Measurements from ENCODE around the gene LRP1-AS.
"Not testable (repeated sequence)": the region's sequence is repeated elsewhere in the genome, so short reads cannot be mapped to it uniquely, and the experiment has no call there.

Gene LRP1-AS

DNA sequence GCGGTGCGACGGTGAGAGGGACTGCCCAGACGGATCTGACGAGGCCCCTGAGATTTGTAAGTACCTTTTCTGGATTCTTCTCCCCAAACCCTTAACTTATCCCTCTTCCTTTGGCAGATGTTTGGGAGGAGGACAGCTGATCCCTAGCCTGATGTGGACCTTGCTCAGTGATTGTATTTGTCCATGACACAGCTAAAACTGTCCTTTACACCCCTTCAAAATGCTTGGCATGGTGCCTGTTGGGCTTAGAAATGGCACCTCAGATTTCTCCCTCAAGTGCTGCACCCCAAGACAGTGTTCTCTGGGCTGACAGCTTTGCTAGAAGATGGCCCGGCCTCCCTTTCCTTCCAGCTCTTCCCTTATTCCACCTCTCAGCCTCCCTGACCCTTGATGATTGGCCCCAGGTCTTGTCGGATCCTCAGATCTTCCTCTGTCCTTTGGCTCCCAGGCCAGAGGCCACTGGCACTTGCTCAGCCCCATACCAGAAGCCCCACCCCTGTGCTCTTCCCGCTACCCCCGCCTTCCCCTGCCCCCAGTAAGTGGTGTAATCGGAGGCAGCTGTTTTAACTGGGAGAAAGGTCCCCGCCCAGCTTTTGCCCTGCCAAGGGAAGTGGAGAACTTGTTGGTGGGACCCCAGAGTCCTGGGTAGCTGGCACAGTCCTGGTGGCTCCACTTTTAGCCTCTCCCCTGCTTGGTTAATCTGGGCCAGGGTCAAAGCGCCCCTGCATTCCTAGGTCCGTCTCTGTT is 8.7 kb downstream of the LRP1-AS start:
- no peak for DNase-seq

DNA sequence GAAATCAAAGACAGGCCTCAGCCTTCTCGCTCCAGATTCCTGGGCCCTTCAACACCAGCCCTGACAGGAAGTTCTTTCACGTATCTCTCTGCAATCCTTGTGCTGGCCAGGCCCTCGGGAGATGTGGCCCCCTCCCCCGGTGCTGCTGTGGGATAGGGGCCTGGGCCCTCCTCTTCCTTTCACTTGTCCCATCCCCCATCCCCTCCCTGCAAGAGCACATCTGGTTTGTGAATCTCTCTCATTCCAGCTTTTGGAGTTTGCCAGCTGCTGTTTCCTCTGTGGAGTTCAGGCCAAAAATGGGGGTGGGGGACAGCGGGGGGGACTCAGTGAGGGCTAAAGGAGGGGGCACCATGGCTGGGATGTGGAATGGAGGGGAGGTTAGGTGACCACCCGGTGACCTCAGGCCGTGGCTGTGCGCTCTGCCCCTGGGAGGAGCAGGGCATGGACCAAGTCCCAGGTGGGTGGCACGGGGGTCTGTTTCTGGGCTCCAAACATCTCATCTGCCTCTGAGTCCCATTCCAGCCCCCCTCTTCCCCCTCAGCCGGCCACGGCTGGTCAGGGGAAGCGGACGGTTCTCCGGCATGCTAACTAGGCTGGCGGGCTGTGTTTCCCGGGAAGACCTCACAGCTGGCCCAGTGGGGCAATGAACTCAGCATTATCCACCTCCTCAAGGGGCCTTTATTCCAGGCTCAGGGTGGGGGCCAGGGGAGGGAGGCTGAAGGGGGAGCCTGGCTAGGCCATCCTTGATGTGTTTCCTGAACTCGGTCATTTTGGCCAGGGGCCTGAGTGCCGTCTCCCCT is 11.7 kb downstream of the LRP1-AS start:
- DNase-seq, result no peak

DNA sequence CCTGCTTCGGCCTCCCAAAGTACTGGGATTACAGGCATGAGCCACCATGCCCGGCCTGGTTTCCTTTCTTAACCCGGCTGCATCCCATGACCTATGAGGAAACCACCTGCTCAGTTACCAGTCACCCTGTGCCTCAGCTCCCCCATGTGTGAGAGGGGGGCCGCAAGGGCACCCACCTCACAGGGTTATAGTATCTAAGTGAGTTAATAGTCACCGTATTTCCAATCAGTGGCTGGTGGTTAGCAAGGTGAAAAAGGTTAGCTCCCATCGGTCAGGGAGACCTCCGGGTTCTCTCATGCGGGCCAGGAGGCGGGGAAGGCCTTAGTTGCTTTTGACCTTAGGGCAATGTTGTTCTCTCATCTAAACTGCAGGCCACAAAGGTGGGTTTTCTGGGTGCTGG is 12.5 kb downstream of the LRP1-AS start:
- no peak for DNase-seq

DNA sequence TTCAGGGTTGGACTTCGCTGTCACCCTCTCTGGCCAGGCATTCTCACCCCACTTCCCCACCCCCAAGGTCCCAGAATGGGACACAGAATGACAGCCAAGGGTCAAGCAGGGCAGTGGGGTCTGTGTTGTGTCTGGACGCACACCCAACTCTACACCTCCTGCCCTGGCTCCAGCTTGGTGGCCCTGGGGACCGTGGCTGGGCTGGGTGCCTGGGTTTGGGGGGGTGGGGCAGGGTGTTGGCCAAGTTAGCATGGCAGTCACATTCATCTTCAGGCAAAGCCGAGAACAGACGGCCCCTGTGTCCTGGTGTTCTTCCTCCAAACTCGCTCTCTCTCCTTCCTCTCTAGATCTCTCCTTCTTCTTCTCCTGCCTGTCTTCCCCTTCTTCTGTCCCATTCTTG is 13.5 kb downstream of the LRP1-AS start:
- DNase-seq, result no peak

DNA sequence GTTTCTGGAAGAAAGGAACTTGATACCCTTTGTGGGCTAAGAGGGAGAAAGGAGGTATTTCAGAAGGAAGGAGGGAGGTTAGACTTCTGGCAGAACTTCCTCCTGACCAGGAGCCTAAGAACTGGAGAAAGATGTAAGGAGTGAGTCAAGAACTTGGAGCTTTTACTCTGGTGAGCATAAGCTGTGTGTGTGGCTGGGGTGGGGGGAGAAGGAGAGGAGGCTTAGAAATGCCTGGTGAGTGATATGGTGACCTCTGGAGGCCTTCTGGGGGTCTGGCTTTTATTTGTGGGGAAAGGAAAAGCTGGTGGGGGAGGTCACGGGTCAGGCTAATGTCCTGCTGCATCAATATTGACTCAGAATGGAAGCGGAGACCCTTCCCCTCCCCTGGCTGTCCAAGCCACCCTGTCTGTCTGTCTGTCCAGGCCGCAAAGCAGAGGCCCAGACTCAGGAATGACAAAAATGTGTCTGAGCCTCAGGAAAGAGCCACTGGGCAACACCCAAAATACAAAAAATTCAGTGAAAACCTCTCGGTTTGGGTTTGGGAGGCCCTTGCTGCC is 14.3 kb downstream of the LRP1-AS start:
- no peak for DNase-seq

DNA sequence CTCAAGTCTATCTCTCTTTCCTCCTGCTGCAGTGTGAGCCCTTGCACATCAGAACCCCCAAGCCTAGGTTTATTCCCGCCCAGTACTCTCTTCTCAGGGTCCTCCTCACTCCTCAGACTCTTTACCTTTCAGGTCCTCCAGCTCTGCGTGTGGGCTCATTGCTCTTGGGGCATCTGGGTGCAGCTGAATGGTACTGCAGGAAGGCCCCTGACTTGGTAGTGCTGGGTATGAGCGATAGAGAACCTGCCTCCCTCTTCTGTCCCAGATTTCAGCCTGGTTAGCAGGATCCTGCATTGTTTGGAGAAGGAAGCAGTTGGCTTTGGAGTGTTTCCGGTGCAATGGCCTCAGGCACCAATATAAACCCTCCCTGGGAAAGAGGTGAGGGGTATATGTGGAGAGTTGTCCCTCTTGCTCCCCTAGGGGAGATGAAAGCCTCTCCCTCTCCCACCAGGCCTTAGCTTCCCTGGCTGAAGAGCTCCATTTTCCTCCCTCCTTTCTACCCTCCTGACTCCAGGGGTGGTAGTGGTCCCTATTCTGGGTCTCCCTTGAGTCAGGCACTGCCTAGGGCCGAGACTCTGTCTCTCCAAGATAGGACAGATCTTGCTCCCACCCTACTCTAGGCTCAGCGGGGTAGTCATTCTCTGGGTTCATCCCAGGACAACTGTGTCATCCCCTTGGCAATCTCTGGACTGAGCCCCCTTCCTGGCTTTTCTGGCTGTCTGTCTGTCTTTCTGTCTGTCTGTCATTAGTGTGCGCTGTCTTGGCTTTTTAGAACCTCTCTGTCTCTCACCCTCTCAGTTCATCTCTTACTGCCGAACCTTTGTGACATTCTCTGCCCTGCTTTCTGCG is 15.3 kb downstream of the LRP1-AS start:
- DNase-seq, result no peak

DNA sequence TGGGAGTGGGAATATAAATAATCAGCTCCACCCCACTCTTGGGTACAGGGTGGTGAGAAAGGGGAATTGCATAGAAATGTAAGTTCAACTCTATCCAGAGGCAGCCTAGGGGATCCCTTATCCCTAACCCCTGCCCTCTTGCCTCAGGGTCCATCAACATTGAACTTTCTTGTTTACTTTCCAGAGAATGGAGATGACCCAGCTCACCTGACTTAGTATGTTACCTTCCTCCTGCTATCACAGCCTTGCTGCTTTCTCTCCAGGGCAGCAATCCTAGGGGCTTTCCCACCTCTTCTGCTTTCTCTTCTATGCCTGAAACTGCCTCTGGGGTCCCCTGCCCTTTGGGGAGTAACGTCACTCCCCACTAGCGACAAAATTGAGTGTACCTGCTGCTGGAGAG is 16.5 kb downstream of the LRP1-AS start:
- DNase-seq, result no peak

DNA sequence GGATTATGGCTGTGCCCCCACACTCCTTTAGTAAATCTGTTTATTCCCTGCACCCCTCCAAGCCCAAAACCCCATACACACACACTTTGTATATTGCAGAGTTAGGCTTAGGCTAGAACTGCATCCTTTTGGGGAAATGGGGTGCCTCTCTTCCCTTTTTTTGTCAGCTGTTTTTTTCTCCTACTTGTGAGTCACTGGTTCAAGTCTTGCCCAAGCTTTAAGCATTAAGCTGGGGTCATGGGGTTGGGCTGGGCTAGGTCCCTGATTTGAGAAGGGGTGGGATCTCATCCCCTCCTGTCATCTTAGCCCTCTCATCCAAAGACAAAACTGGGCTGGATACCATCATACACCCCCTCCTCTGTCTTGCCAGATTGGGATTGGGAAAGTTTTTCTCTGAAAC is 17.5 kb downstream of the LRP1-AS start:
- no peak for DNase-seq

DNA sequence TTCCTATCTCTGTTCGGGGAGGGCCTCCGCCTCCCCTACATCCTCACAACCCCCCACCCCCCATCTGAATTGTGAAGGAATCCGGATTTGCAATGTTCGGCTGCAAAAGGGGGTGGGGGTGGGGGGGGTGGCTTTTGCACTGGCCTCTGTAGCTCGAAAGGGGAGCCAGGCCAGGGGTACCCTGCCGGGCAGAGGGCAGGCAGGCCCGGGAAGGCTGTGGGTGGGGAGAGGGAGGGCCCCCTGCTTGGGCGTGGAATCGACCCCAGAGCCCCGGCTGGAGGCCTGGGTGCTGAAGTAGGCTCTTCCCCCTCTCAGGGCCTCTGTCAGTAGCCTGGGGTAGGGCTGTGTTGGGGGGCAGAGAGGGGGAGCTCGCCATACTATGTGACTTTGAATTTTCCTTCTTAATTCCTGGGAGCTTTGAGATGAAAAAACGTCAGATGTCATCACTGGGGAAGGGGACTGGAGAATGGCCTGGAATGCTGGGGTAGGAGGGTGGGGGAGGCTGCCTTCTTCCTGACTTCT is 18.0 kb downstream of the LRP1-AS start:
- no peak for DNase-seq

DNA sequence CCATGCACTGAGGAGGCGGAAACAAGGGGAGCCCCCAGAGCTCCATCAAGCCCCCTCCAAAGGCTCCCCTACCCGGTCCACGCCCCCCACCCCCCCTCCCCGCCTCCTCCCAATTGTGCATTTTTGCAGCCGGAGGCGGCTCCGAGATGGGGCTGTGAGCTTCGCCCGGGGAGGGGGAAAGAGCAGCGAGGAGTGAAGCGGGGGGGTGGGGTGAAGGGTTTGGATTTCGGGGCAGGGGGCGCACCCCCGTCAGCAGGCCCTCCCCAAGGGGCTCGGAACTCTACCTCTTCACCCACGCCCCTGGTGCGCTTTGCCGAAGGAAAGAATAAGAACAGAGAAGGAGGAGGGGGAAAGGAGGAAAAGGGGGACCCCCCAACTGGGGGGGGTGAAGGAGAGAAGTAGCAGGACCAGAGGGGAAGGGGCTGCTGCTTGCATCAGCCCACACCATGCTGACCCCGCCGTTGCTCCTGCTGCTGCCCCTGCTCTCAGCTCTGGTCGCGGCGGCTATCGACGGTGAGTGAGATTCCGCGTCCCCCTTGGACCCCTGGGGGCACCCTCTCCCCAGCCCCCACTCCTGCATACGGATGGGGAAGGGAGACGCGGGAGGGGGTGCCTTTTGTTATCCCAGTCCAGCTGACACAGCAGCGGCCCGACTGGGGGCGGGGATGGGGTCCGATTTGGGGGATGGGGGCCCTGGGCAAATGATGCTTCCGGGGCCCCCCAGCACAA is 18.7 kb downstream of the LRP1-AS start:
- DNase-seq, result no peak

DNA sequence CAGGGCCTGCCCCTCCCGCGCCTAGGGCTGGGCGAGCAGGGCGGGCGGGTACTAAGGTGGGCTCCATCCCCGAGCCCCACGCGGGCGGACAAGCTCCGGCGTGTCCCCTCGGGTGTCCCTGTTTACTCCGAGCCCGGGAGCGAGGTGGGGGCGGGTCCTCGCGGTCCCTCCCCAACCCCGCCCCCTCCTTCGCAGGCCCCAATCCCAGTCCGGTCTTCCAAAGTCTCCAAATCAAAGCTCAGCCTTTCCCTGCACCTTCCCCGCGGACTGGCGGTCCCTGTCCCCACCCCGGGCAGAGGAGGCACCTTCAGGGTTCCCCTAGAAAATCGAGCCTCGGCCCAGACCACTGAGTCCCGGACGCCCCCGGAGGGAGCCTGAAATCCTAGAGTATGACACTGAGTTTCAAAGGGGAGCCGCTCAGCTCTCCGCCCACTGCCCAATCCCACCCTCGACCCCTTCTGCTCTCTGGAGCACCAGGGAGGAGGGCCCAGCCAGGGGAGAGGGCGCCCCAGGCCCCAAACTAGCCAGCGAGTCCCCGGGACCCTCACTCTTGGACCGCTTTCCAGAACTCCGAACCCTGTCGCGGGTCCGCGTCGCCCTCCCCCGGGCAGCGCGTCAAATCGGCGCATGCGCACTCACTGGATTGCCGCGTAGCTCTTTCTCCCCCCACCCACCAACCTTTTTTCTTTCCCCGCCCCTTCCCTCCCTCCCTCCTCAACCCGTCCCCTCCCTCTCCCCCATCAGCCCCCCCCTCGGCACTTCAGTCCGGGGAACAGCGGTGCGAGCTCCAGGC is 19.5 kb downstream of the LRP1-AS start, which contains the start of gene LRP1:
LRP1 (plus strand) TSS at position 758 of the 793 bp plus-strand sequence. CDS start 482 bp downstream, outside the sequence.
- DNase-seq, result peak; percentile 50

DNA sequence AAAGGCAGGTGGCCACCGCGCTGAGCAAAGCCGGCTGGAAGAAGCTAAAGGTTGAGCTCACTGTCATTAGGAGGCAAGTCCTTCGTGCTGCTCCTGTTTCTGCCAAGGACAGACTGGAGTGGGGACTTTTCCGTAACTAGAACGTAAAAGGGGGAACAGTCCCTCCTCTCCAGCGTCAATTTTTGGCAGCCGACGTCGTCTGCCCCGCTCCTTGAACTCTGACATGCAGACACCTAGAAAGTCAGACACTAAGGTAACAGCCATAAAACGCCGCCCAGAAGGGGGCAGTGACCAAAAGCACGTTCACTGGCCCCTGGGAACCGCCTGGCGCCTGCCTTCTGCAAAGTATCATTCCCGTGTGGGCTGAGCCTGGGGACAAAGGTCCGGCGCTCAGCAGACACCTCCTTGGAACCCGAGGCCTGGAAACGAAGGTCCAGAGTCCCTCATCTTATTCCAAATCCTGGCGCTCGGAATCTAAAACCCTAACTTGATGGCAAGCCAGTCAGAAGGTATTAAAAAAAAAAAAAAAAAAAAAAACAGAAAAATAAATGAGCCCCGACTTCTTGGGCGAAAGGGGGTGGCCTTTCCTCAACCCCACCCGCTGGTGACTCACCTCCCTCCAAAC is 20.2 kb downstream of the LRP1-AS start:
- DNase-seq, result no peak

DNA sequence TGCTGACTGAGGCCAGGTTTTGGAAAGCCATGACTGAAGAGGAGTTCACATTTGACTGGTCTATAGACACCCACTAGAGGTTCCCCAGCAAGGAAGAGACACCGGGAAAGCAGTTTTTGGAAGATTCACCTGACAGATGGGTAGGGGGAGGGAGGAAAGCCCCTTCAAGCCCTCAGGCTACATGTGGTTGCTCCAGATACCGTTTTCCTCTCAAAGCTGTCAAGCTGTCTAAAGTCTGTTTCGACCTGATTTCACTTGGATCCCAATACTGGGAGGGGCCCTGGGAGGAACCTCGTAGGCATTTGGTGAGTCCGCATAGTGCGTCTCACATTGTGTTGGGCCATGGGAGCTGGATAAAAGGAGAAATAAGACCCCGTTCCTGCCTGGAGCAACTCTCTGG is 20.9 kb downstream of the LRP1-AS start:
- no peak for DNase-seq

DNA sequence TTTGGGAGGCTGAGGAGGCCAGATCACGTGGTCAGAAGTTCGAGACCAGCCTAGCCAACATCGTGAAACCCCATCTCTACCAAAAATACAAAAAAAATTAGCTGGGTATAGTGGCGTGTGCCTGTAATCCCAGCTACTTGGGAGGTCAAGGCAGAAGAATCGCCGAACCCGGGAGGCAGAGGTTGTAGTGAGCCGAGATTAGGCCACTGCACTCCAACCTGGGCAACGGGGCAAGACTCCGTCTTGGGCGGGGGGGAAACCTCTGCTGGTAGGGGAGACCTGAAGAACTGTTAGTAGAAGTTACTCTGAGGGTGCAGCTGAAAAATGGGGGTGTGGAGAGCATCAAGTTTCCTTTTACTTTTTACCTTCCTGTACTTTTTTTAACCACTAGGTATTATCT is 21.4 kb downstream of the LRP1-AS start:
- no peak for DNase-seq

DNA sequence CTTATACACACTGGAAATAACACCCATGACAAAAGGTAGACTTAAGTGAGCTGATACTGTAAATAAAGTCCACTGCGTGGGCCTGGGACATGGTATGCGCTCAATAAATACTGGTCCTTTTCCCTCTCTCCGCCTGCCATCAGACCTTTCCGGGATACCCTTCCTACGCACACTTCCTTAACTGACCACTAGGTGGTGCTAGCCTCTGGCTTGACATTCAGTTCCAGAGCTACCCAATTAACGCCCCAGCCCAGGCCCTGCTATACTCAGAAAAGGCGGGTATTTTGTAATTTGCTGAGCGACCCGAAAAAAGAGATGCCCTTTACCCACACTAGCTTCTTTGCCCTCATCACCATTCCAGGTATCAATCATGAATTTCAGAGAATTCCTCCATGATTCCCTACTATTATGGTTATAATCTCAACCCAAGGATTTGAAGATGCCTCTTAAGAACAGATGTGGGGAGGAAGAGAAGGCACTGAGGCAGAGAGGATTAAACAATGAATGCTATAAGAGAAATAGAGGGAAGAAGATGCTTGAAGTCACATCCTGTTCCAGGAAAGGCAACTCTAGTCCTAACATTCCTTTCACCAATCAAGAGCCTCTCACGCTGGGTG is 23.1 kb downstream of the LRP1-AS start:
- DNase-seq, result peak; percentile 81

DNA sequence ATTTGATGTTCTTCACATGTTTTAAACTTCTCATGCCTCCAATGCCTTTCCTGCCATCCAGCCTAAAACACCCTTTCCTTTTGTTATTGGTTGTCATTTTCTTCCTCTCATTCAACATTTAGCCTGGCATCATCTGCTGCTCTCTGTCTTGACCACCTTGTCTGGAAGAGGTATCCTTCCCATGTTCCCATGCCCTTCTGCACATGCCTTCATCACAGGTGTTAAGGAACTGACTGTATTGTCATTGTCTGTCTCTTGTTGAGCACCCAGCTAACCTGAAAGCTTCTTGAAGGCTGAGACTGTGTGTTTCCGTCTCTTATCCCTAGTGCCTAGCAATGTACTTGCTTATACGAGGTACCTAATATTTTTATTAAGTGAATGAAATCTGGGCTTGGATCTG is 23.6 kb downstream of the LRP1-AS start:
- no peak for DNase-seq

DNA sequence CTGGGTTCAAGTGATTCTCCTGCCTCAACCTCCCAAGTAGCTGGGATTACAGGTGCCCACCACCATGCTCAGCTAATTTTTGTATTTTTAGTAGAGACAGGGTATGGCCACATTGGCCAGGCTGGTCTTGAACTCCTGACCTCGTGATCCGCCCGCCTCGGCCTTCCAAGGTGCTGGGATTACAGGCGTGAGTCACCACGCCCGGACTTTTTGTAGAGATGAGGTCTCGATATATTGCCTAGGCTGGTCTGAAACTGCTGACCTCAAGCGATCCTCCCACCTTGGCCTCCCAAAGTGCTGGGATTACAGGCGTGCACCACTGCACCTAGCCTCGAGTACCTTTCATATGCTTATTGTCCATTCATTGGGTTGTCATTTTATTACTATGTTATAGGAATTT is 26.7 kb downstream of the LRP1-AS start:
- not testable (repeated sequence) for DNase-seq

DNA sequence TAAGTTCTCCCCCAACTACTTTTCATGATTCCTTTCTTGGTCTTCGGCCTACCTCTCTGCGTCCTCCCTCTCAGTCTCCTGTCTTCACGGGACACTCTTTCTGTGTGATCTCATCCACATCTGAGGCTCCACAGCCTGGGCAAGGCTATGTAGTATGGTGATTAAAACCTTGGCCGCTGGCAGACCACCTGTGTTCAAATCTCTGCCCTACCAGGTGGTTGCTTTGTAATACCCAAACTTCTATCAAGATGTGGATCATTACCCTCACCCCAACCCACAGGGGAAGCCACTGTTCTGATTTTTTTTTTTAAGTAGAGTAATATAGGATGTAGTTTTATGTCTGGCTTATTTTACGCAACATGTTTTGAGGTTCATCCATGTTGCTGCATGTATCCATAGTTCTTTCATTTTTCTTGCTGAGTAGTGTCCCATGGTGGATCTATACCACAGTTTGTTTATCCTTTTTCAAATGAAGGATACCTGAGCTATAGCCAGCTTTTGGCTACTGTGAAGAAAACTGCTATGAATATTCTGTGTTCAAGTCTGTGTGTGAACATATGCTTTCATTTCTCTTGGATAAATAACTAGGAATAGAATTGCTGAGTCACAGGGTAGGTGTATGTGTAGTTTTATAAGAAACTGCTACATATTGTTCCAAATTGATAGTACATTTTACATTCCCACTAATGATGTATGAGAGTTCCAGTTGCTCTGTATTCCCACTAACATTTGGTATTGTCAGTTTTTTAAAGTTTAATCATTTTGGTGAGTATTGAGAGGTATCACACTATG is 27.9 kb downstream of the LRP1-AS start:
- DNase-seq, result no peak

DNA sequence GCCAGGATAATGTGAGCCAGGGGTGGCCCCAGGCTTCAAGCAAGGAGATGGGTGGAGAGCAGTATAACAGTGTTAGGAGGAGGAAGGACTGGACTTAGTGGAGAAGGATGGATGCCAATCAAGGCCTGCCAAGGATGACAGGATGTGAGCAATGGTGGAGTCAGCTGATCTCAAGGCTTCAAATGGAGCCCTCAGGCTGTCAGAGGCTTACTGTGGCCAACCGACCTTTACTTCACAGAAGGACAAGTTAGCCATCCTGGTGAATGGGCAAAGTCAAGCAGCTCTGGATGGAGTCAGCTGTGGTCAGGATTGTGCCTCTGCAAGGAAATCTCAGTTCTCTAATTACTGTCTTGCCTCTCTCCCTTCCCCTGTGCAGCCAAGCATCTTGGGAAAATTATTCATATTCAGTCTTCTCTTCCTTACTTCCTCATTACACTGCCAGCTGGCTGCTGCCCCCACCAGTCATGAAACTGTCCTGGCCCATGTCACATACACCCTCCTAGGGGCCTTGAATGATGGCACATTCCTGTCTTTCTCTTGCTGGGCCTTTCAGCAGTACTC is 28.6 kb downstream of the LRP1-AS start:
- DNase-seq, result no peak

Measured in NCI-H2029 treated with DMSO at 0.1 percent for 48 hours (cell line).